GM18909 (cell line): Measurements from ENCODE around the gene LRRC7.

Source experiments
- ATAC-seq: cut with Tn5 transposase; IDR thresholded peaks from one replicate; pipeline ENCODE4 v1.9.1; 2021; ENCODE audit warnings: mild to moderate bottlenecking; ENCODE audit not compliant: unreplicated experiment, poor library complexity

LRRC7 gene

DNA sequence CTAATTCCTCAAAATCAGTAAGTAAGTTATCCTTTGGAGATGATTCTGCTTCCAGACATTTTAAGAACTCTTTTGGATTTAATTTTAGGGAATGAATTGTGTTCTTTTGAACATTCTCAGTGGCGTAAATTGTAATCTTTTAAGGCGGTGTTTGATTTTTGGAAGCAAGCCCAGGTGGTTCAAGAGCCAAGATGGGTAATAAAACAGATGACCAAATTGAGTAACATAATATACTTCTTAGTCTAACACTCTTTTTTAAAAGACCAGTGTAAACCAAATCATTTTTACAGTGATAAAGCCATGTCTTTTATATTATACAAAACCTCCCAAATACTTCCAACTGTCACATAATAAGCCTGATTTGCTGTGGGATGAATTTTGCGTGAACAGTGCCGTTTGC is 503.9 kb downstream of the LRRC7 start:
- no peak for ATAC-seq

DNA sequence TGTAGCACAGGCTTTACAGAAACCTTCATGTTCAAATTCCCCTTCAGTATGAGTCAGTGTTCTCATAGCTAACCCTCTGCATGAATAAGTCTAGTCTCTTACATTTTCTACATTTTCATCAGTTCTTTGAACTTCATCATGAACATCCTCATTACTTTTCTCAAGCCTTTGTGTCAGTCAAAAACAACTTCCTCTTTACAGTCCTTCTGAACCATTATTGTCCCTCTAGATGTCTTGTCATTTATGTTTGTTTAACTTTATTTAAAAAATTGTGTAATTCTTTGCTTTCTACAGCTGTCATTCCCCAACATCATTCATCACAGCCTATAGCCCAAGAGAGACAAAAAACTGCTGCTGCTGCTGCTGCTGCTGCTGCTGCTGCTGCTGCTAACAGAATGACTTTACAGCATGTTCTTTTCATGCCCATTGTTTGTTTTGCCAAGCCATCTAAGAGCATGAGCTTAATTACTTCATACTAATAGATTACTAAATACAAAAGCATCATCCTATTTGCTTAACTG is 504.6 kb downstream of the LRRC7 start:
- no peak for ATAC-seq

DNA sequence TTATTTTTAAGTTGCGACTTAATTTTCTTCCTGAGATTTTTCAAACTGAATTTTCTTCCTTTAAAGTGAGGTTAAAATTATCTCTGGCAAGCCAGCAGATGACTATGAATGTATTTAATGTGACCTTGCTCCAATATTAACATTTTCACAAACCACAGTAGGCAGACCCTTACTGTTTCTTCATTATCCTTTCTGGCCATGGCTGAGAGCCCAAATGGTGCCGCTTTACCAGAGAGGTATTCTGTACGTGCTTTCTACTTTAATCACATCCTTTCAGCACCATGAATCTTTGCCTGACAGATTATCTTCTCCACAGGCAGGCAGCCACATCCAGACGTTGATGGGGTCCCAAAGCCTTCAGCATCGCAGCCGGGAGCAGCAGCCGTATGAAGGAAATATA is 508.0 kb downstream of the LRRC7 start:
- no peak for ATAC-seq

DNA sequence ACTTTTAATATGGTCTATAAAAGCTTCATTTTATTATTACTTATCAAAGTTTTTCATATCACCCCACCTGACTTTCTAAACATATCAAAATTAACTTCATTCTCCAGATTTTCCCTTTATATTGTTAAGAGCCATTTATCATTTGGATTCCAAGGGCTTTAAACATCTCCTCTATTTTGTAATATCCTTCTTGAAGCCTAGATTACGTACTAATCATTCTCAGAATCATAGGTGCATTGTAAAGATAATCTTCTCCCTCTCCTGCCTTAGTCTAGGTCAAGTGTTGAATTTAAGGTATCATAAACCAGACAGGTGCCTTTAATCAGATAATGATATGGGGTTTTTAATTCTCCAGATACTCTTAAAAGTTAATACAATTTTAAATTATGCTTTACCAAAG is 509.3 kb downstream of the LRRC7 start:
- ATAC-seq = no peak

DNA sequence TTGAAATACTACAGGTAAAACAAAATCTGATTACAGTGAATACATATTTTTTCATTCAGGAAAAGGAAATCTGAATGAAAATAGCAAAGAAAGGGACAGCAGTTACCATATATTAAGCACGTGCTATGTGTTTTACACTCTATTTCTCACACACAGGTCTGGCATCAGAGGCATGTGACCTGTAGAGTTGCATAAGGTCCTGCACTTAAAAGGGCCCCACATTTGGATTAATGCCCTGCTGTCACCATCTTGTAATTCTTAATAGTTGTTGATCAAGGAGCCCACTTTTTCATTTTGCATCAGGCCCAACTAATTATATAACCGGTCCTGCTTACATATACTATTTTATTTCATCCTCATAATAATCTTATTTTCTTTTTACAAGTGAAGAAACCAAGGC is 511.8 kb downstream of the LRRC7 start:
- ATAC-seq = no peak

DNA sequence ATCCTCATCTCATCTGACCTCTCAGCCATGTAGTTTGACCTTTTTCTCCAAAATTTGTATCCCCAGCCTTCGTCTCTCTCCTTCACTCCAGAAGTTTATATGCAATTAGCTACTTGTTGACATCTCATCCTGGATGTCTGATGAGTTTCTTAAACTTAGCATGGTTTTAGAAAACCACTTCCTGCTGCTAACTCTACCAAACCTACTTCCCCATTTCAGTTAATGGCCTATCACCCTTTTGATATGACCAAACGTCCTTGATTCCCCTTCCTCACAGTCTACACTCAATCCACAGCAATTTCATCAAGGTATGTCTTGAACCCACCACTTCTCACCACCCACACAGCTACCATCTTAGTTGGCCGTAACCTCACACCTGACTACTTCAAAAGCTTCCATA is 515.8 kb downstream of the LRRC7 start:
- ATAC-seq = peak; percentile 89

DNA sequence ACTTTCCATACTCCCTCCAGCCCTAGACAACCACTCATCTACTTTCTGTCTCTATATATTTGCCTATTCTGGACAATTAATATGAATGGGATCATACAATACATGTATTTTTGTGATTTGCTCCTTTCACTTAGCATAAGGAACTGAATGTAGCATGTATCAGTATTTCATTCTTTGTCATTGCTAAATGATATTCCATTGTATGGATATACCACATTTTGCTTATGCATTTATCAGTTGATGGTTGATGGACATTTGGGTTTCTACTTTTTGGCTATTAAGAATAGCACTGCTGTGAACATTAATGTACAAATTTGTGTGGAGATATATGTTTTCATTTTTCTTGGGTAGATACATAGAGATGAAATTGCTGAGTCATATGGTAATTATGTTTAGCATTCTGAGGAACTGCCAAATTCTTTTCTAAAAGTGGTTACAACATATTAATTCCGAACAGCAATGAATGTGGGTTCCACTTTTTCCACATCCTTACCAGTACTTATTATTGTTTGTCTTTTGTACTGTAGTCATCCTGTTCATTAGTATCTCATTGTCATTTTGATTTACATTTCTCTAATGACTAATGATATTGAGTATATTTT is 516.7 kb downstream of the LRRC7 start:
- no peak for ATAC-seq

DNA sequence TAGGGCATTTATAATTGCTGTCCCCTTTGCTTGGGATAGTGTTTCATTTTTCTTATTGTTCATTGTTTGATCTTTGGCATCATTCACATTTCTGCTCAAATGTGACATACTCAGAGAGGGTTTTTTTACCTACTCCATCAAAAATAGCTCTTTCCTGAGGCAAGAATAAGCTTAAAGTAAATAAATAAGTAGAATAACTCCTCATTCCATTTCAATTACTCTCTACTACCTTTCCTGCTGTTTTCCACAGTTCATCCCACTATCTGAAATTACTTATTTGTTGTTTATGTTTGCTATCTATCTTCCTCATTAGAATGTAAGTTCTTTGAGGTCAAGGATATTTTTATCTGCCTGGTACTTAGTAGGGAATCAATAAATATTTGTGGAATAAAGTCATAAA is 517.8 kb downstream of the LRRC7 start:
- no peak for ATAC-seq

DNA sequence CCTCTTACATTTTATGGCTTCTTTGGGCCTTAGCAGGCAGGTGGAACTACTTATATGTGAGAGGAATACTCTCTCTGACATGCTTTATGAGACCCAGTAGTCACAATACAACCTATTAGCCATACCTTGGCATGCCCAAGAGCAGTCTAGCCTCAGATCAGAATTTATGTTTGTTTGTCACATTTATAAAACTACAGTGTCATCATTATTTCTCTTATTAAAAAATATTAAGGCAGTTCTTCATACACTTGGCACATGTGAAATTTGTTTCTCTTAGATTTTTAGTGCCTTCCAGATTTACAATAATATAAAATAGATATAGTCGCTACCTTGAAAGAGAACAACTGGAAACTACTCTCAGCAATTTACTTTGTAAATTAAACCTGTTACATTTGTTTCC is 519.2 kb downstream of the LRRC7 start:
- ATAC-seq = no peak

DNA sequence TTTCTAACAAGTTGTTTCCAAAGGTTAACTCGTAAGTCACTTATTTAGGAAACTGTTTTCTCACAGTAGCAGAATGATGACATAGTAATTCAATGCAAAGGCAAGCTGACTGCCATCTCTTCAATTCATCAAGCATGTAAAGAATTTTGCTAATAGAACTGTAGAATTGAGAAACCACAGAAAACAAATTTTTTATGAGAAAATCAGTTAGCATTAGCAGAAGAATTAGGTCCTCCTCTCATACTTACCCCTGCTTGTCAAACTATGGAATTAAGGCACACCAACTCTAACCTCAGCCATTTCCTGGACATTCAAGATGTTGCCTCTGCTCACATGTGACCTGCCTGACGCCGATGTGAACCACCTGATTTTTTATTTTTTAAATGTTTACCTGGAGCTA is 522.4 kb downstream of the LRRC7 start:
- no peak for ATAC-seq

DNA sequence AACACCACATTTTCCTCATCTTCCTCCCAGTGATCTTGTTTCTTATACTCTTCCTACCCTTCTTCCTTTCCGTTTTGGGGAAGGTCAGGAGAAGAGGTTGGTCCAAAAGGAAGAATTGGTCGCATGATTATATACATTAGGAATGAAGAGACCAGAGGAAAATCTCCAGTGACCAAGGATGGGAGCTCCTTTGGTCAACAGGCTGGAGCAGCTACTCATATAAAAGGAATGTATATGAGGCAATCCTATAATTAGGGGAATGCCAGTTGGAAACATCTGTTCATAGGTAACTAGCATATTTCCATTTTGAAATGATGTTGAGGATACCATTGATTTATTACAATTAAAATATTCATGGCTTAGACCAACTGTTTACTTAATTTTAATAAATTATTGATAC is 523.2 kb downstream of the LRRC7 start:
- no peak for ATAC-seq

DNA sequence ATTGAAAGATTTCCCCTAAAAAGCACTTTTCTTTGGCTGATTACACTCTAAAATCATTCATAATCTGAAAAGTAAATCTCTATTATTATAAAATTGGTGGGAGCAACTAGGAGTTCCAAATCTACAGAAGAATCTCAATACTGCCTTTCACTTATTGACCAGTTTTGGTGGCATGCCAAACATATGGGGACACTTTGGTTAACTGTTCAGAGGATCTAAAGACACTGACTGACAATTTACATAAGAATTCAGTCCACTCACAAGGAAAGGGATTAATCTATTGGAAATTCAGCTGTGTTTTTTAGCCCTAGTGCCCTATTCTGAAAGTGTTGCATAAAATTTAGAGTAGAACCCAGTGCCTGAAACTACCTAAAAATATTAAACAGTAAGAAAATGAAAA is 524.1 kb downstream of the LRRC7 start:
- ATAC-seq = no peak

DNA sequence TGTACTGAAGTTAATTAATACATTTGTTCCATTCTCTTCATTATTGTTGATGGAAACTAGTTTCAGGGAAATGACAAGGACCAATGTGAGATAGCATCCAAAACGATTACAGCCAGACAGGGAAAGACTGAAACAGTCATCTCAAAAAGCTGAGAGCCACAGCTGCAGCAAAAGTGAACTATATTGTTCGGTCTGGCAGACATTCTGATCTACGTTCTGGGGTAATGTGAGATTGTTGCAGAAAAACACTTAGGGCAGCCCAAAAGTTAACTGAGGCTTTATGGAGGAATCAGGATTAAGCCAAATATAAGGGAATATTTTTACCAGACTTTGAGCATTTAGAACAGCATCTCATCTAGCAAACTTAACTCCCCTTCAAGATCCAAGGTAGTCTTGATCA is 524.8 kb downstream of the LRRC7 start:
- no peak for ATAC-seq

DNA sequence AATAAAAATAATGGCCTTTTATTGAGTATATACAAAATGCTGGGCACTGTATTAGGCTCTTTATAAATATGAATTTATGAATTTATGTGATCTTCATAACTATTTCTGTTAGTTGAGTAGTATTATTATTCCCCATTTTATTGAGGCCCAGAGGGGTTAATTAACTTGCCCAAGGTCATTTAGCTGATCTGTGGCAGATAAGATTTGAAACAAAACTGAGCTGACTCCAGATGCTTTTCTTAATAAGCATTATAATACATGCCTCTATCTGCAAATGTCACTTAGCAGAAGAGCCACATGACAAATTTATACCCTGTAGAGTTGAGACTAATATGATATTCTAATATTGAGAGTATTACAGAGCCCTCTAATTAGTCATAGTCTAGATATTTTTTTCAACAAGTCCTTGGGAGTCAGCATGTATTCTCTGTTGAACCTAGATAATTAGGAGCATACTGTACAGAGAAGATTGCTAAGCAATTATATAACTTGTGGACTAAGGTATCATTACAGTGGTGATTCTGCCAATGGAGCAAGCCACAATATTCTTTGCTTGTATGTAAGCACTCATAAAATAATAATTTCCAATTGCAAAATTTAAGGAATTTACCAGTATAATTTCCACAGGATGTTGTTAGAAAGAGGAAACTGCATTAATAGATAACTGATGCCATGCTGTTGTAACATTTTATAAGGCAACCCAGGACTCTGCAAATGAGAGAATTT is 525.7 kb downstream of the LRRC7 start:
- ATAC-seq = no peak

DNA sequence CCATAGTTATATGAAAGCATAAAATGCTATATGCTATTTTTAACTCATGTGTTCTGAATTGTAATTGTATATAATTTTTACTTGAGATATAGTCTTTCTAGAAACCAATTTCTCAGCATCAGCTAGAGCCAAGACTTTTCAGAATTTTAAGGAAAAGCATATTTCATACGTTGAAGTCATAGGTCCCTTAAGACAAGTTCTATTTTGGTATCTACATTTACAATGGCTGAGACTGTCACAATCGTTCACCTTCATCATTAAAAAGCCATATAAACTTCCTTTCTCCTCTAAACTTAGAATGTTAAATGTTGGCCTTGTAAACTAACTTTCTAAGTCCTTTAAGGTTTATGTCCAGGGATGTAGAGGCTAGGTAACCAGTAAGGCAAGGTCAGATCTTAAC is 533.5 kb downstream of the LRRC7 start:
- no peak for ATAC-seq

DNA sequence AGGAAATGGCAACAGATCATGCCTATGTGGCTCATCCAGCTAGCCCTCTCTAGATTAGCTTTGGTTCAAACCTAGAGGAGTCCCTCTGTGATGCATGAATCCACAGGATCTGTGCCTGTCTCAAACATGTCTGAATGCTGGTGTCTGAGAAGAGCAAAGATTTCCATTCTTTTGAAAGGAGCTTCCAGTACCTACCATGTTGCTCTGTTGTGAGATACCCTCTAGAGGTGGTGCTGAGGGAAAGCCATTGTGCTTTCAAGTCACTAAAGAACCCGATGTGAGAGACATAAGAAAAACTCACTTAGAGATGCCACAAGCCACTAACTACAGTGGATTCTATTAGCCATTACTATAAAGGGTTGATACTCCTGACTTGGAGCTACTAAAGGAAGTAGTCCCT is 534.1 kb downstream of the LRRC7 start:
- ATAC-seq = no peak

DNA sequence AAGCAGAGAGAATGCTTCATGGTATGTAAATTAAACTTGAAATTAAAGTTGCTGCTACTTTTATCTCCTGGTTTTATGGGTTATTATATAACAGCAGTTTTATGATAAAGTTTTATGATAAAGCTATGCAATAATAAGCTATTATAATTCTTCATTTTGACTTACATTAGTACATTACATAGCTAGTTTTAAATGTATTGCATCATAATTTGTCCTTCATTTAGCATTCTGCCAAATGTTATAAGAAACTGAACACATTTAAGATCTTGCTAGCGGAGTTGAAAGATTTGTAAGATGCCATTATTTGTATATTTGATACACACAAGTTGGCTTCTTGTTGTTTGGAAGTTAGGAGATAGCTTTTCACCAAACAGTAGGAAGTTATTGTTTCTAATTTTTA is 536.0 kb downstream of the LRRC7 start:
- ATAC-seq = no peak

DNA sequence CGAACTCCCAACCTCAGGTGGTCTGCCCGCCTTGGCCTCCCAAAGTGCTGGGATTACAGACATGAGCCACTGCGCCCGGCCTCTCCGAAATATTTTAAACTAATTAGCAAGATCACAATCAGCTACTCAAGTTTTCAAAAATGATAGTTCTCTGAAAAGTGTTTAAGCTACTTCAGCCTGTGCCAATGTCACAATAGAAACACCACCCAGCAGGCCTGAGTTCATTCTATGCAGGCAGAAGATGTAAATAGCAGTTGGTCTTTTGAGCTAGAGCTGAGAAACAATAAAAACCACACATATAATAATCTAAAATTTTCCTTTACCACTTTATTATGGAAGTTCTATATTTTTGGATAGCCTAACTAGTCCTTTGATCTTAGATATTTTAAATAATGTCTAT is 541.5 kb downstream of the LRRC7 start:
- ATAC-seq = no peak

DNA sequence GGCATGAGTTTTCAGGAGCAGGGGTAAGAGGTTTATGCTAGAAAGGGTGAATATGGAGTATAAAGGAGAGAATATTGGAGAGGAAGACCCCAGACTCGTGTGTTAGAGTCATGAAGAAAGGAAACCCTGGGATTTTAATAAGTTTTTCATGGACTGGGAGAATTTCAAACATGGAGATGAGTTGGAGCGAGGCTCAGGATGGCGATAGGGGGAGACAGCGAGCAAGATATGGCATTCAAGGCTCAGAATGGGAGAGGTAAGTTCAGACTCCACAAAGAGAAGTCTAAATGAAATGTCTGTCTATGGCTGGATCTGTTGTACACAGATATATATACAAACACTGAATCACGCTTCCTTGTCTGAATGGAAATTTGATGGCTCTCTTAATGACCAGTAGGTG is 545.1 kb downstream of the LRRC7 start:
- no peak for ATAC-seq

DNA sequence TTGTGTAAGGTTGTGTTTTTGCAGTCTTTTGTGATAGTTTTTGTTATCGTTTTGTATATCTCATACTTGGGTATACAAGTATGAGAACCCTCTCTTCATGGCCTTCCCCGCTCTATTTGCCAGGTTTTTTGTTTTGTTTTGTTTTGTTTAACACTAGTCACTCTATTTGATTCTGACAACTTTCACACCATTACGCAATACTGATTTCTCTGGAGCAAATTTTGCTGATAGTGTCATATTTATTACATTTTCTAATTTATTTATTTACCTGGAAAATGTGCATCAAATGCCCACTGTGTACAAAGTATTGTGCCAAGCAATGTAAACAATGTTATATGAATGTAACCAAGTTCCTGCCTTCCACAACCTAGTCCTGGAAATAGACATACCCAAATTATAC is 547.6 kb downstream of the LRRC7 start:
- ATAC-seq = no peak

DNA sequence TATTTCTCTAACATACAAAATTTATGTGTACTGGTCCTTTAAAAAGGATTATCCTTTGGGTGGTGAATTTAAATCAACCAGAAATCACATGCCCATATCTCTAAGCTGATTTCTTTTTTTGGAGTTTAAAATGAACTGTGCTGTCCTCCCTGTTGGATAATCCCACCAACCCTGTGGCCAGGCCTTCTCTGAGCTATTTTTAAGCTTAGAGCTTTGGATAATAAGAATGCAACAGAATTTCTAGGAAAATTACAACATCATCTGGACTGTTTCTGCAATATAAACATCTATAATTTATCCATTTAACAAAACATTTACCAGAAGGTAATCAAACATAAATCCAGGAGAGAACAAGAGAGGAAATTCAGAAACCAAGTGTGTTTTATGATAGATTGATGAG is 549.3 kb downstream of the LRRC7 start:
- ATAC-seq = no peak

DNA sequence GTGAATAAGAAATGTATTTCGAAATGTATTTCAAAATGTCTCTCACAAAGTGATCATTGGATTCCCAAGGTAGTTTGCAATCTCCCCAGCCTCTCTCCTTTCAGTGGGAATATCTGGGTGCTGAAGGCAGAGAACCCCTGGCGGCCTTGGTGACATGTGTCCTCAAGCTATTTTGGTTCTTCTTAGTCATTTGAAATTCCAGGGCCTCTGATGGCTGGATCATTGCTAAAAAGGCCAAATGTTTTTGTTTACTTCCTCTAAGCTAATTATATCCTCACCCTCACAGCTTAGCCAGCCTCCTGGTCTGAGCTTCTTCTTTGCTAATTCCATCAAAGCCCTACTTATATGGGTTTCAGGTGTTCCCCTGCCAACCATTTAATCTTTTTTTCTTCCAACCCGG is 566.4 kb downstream of the LRRC7 start:
- ATAC-seq = no peak
